ENCODE measurements around the gene SMAD6.
"Not testable (repeated sequence)": the region's sequence is repeated elsewhere in the genome, so short reads cannot be mapped to it uniquely, and the experiment has no call there.

SMAD6 gene

GRCh38 chr15:66828817-66829541, 126.9 kb downstream of the SMAD6 start:
- not testable (repeated sequence) for DNase-seq

DNA sequence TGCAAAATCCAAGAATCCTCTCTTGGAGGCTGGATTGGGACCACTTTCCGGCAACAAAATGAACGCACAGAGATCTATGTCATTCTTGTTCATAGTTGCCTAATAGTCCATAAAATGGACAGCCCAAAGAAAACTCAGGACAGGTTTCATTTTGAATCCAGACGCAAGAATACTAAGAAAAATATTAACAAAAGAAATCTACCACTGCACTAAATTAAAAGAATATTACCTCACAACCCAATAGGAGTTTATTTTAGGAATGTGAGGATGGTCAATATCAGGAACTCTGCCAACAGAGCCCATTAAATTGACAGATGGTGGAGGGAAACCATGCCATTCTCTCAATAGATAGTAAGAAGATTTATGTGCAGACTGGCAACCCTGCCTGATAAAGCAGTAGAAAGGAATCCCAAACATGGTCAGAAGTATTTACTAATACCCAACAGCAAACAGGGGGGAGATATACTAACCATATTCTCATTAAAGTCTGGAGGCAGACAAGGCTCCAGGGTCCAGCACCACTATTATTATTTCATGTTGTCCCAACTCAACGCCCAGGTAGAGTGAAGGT, 127.6 kb downstream of the SMAD6 start:
- DNase-seq = no peak

DNA sequence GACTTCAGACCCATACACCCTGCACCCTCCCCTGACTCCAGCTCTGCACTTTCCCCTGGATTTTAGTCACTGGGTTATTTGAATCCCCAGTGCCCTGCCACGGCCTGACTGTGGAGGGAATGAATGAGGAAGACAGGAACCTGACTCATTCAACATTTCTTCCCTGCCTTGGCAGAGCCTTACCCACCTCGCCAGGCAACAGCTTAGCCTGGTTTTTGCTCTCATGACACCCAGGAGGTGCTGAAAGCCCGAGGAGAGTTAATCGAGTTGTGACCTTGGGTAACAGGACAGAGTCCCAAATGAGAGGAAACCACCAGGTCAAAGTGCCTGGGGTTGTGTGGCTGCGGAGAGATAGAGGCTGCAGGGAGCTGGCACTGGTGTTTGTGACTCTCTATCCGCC, 128.3 kb downstream of the SMAD6 start:
- peak; percentile 79 for DNase-seq

DNA sequence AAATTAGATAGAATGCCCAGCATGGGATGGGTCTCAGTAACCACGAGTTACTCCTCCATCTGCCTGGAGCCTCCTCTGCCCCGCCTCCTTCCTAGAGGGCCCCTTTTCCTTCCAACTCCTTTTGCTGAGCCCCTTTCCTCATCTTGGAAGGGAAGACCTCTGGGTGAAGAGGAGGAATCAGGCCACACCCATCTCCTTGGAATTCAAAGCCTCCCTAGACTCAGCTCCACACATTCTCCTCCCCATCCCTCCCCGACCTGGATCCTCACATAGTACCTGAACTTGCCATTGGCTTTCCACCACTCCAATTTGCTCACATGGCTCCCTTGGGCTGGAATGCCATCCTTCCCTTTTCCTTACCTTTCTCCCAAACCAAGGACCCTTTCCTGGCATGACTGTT, 128.8 kb downstream of the SMAD6 start:
- DNase-seq = no peak

DNA sequence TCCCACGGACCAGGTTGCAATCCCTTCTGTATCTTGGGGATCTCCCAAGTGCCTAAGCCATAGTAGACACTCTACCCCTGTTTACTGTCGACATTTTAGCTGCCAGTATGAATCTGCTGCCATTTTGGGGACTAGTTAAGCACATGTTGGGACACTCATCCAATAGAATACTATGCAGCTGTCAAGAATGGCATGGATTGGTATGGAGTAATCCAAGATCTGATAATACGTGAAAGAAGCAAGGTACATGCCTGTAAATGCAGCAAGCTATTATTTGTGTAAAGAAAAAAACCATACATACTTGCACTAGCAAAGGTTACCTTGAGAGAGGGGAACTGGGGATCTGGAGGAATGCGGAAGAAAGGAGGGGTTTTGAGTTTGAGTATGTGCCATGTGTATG, 129.3 kb downstream of the SMAD6 start:
- no peak for DNase-seq

- DNase-seq = no peak
Measured at GRCh38 chr15:66831801-66832390, 129.9 kb downstream of the SMAD6 start.
